ENCODE measurements around the gene BIN2.

DNA sequence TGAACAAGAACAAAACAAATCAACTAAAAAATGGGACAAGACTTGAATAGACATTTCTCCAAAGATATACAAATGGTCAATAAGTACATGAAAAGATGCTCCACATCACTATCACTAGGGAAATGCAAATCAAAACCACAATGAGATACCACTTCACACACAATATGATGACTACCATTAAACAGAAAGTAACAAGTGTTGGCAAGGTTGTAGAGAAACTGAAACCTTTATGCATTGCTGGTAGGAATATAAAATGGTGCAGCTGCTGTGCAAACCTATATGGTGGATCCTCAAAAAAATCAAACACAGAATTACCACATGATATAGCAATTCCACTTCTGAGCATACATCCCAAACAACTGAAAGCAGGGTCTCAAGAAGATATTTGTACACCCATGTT, 59.0 kb downstream of the BIN2 start:
- TF ChIP-seq, protein P1, sequence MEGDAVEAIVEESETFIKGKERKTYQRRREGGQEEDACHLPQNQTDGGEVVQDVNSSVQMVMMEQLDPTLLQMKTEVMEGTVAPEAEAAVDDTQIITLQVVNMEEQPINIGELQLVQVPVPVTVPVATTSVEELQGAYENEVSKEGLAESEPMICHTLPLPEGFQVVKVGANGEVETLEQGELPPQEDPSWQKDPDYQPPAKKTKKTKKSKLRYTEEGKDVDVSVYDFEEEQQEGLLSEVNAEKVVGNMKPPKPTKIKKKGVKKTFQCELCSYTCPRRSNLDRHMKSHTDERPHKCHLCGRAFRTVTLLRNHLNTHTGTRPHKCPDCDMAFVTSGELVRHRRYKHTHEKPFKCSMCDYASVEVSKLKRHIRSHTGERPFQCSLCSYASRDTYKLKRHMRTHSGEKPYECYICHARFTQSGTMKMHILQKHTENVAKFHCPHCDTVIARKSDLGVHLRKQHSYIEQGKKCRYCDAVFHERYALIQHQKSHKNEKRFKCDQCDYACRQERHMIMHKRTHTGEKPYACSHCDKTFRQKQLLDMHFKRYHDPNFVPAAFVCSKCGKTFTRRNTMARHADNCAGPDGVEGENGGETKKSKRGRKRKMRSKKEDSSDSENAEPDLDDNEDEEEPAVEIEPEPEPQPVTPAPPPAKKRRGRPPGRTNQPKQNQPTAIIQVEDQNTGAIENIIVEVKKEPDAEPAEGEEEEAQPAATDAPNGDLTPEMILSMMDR (IDR thresholded peaks at IDR 0.05): no peak
- no peak for TF ChIP-seq POLR2AphosphoS5 (IDR thresholded peaks at IDR 0.05)
